HT-29 (cell line): Measurements from ENCODE around the gene NEGR1. TPM values are rescaled to one million over a fixed set of nuclear protein-coding genes. Genes with fewer than 3 reads are reported as not detected.

ENCODE experiments used
- DNase-seq: peaks from one replicate; pipeline ENCODE4 v3.0.0-alpha.2; 2015; ENCODE audit warnings: low spot score
- total RNA-seq: library from RNA; depleted of rRNA; stranded (reverse); fragments of >200 nt; shearing (Covaris generic); gene quantifications from 2 replicates; pipeline ENCODE4 v1.2.3, GENCODE V29; 2014

Gene NEGR1
- total RNA-seq, 1 experiment from 2014 or later = not detected

- DNase-seq = no peak
Measured at GRCh38 chr1:71490432-71490831, 791.9 kb downstream of the NEGR1 start.

- no peak for DNase-seq
Measured at GRCh38 chr1:71488555-71489252, 793.6 kb downstream of the NEGR1 start.

DNA sequence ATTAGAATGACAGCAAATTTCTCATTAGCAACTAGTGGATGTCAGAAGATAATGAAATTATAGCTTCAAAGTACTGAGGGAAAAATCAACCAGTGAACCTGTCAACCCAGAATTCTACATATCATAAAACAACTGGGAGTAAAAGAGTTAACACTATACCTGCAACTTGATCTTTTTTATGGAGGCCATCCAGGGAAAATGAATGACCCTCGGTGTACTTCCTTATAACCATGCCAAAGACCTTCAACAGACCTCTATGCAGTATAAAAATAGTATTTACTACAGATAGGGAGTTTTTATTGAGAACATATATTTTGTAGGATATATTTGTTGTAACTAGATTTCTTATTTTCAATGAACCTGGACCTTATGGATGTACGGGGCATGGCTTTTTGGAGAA lies 809.0 kb downstream of the NEGR1 start:
- no peak for DNase-seq

GRCh38 chr1:71465093-71465492 lies 817.2 kb downstream of the NEGR1 start:
- DNase-seq = no peak

GRCh38 chr1:71464016-71464415 lies 818.3 kb downstream of the NEGR1 start:
- DNase-seq = no peak

- DNase-seq = no peak
Measured at GRCh38 chr1:71463144-71463543, 819.2 kb downstream of the NEGR1 start.

GRCh38 chr1:71462247-71462646 lies 820.1 kb downstream of the NEGR1 start:
- no peak for DNase-seq

DNA sequence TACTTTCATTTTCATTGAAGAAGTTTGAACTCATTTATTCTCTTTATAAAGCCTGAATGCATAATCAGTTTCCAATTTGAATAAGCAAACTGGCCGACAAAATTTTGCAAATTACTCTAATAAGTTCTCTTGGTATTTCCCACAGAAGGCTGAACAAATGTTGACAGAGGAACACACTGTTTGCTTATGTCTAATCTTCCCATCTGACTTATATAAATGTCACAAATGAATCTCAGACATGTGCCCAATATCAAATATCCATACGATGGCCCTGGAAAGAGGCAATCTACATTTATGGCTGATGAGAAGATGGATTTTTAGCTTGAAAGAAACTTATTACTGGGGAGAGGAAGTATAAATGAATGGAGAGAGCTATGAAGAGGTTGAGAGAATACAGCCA lies 820.9 kb downstream of the NEGR1 start:
- no peak for DNase-seq

- no peak for DNase-seq
Measured at GRCh38 chr1:71448444-71448843, 833.9 kb downstream of the NEGR1 start.

GRCh38 chr1:71438626-71439025 lies 843.7 kb downstream of the NEGR1 start:
- DNase-seq = no peak

- no peak for DNase-seq
Measured at GRCh38 chr1:71435951-71436350, 846.4 kb downstream of the NEGR1 start.

- no peak for DNase-seq
Measured at GRCh38 chr1:71434240-71434639, 848.1 kb downstream of the NEGR1 start.

DNA sequence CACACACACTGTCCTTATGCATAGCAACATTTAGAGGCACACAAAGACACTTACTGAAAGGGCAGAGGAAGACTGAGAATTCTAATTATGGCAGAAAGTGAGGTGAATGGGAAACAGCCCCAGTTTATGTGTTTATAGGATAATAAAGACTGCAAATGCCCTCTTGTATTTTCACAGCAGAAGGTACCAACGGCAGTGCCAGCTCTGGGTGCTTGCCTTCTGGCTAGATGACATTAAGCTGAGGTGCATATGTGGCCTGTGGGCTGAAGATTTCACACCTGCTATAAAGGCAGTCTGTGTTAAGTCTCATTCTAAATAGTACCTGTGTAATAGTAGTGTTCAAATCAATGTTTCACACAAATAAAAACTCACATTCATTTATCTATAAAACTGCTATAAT lies 854.3 kb downstream of the NEGR1 start:
- no peak for DNase-seq

DNA sequence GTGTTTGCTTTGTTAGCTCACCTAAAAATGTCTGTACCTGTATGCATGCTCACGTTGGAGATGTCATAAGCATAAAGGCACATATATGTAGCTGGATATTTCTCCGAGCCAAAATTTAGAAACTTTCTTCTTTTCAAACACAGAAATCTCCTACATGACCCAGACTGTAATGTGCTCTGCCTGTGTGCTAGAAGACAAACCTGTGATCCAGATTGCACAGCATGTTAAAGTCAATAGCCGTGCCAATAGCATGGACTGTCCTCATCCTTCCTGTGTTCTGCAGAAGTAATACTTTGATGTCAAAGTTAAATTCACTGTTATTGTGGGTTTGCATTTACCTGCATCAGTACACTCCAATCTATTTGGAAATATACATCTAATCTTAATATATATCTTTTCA lies 855.3 kb downstream of the NEGR1 start:
- no peak for DNase-seq

- no peak for DNase-seq
Measured at GRCh38 chr1:71424536-71424935, 857.8 kb downstream of the NEGR1 start.

DNA sequence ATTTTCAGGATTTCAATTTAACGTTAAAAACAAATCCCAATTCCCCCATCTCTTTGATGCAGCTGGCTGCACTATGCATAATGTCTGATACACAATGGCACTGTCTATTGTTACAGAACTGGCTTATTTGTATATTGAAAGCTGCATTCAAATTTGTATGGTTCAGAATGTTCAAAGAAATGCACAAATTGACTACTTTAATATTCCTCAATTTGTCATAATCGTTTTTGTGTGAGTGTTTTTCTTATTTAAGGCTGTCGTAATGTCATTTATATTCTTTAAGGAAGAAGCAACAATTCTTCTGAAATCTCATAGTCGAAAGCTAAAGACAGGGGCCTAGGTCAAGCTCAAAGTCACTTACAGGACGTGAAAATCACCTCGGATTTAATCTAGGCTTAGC lies 860.1 kb downstream of the NEGR1 start:
- no peak for DNase-seq

- no peak for DNase-seq
Measured at GRCh38 chr1:71417421-71417820, 864.9 kb downstream of the NEGR1 start.

DNA sequence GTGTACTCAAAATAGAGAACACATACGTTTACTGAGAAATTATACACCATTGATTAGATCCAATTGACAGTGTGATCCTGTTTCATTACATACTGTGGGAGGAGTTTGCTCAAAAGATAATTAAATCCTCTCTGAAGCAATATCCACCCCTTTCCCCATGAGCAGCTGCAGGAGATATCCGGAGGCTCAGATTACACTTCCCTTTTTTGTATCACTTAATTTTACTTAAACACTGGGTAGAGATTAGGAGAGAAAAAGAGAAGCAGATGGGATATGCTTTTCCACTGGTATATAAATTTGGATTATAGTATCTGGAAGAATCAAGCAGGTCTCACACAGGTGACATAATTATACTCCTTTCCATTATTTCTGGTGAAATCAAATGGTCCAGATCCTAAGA lies 868.2 kb downstream of the NEGR1 start:
- no peak for DNase-seq

GRCh38 chr1:71413441-71414175 lies 868.7 kb downstream of the NEGR1 start:
- DNase-seq = no peak

- DNase-seq = no peak
Measured at GRCh38 chr1:71400050-71400449, 882.3 kb downstream of the NEGR1 start.

DNA sequence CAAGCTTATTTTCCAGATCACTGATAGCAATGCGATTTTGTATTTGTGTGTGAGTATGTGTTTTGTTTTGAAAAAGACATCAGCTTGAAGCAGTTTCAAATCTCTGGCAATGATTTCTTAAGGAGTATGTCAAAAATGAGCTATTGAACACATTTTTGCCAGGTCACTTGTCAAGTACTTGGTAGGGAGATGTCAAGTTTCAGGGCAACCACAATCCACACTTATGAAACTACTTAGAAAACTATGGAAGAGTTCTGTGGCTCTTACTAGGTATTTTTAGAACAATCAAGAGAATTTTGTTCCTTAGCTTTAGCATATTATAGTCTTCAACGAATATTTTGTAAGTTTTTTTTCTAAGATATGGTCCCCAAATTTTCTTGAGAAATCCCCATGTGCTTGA lies 882.7 kb downstream of the NEGR1 start:
- no peak for DNase-seq

DNA sequence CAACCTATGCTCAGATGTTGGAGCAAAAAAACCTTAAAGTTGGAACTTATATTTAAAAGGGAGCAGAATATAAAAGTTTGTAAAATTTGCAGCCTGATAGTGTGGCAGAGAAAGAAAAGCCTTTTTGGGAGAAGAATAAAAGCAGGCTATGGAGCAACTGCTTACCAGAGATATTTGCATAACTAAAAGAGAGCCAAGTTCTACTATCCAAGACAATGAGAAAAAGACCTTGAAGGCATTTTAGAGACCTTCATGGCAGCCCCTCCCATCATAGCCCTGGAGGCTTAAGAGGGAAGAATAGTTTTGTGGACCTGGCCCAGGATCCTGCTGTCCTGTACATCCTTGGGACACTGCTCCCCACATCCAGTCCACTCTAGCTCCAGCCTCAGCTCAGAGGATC lies 889.0 kb downstream of the NEGR1 start:
- no peak for DNase-seq

DNA sequence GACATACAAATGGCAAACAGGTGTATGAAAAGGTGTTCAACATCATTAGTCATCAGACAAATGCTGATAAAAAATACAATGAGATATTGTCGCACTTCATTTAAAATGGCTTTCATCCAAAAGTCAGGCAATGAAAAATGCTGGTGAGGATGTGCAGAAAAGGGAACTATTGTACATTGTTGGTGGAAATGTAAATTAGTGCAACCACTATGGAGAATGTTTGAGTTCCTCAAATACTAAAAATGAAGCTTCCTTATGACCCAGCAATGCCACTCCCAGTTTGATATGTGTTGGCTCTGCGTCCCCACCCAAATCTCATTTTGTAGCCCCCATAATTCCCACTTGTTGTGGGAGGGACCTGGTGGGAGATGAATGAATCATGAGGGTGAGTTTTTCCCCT lies 891.8 kb downstream of the NEGR1 start:
- no peak for DNase-seq
